H7 (cell line): ENCODE data around the gene MAOA. TPM values are rescaled to one million over a fixed set of nuclear protein-coding genes. Genes with fewer than 3 reads are reported as not detected.
"Not testable (repeated sequence)": the region's sequence is repeated elsewhere in the genome, so short reads cannot be mapped to it uniquely, and the experiment has no call there.

ENCODE experiments used
- DNase-seq: peaks from one replicate; pipeline ENCODE4 v3.0.0; 2012
- H3K27me3 ChIP-seq: 2 replicates; pipeline ENCODE4 v1.6.0; 2011; ENCODE audit warnings: mild to moderate bottlenecking, low read length; ENCODE audit not compliant: control insufficient read depth, insufficient read depth
- H3K36me3 ChIP-seq: replicated peaks from 2 replicates; pipeline ENCODE4 v1.5.1; 2011; ENCODE audit warnings: low read length; ENCODE audit not compliant: control insufficient read depth, insufficient read depth
- H3K4me3 ChIP-seq: 2 replicates; pipeline ENCODE4 v1.5.1; 2011; ENCODE audit warnings: low read depth, mild to moderate bottlenecking, control low read depth, low read length, moderate library complexity; ENCODE audit not compliant: insufficient read depth
- total RNA-seq: library from RNA; depleted of rRNA; stranded (reverse); fragments of >200 nt; shearing (Covaris generic); gene quantifications from 2 replicates; pipeline ENCODE4 v1.2.3, GENCODE V29; 2014

MAOA gene
- total RNA-seq, 1 experiment from 2014 or later, result 20.1 TPM

DNA sequence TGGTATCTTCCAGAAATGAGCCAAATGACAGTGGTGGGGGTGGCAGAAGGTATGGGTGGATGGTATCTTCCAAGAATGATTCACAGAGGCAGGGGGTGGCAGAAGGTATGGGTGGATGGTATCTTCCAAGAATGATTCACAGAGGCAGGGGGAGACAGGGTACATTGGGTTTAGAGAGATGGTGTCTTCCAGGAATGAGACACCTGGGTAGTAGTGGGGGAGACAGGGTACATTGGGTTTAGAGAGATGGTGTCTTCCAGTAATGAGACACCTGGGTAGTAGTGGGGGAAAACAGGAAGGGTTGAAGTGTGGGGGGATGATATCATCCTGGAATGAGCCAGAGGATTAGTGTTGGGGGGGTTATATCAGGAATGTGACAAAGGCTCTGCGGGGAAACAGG, 62.0 kb downstream of the MAOA start:
- Histone ChIP-seq H3K4me3 (no peak overlapping the region), H3K36me3 (no peaks in the 10 kb centered on the region), H3K27me3 (no peaks in the 10 kb centered on the region)
- no peak for DNase-seq

DNA sequence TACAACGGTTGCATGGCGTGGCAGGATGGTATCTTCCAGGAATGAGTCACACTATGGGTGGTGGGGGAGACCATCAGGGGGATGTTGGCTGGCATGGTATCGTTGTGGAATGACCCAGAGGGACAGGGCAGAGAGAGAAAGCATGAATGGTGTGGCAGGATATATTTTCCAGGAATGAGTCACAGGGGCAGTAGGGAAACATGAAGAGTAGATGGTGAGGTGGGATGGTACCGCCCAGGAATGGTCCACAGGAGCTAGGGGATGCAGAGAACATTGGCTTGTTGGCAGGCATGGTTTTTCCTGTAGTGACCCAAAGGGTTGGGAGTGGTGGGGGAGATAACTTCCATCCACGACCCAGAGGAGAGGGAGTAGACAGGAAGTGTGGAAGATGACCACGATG, 62.4 kb downstream of the MAOA start:
- Histone ChIP-seq H3K4me3 (no peak overlapping the region), H3K27me3 (no peaks in the 10 kb centered on the region), H3K36me3 (no peaks in the 10 kb centered on the region)
- no peak for DNase-seq

DNA sequence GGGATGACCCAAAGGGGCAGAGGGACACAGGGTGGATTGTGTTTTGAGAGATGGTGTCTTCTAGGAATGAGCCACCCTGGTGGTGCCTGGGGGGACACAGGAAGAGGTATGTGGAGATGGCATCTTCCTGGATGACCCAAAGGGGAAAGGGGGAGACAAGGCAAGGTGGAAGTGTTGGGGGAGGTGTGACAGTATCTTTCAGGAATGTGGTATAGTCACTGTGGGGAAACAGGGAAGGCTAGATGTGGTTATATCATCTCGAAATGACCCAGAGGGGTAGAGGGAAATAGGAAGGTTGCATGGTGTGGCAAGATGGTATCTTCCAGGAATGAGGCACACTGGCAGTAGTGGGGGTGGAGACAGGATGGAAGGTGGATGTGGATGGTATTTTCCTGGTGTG, 62.9 kb downstream of the MAOA start:
- Histone ChIP-seq H3K4me3 (no peak overlapping the region), H3K27me3 (no peaks in the 10 kb centered on the region)

DNA sequence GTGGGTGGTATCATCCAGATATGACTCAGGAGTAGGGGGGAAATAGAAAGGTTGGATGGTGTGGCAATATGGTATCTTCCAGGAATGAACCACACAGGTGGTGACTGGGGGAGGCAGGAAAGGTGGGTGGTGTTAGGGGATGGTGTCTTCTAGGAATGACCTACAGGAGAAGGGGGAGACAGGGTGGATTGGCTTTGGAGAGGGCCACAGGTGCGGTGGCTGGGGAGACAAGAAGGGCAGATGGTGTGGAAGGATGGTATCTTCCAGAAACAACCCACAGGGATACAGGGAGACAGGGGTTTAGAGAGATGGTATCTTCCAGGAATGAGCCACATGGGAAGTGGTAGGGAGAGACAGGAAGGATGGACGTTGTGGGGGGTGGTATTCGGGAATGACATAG, 64.0 kb downstream of the MAOA start:
- Histone ChIP-seq H3K27me3 (no peaks in the 10 kb centered on the region), H3K4me3 (no peak overlapping the region), H3K36me3 (no peaks in the 10 kb centered on the region)
- DNase-seq, result no peak

More for the DNA sequence above, 62.9 kb downstream of the MAOA start:
- H3K36me3 ChIP-seq, result no peaks in the 10 kb centered on the region
- no peak for DNase-seq

DNA sequence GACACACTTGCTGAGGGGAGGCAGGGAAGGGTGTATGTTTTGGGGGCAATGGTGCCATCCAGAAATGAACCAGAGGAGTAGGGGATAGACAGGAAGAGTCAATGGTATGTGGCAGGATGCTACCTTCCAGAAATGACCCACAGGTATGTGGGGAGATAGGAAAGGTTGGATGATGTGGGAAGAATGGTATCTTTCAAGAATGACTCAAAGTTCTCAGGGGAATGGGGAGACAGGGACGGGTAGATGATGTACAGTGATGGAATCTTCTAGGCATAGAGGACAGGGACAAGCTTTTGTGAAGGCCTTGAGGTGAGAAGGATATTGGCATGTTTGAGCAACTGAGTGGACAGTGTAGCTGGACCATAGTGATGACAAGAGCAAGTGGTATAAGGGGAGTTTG, 64.9 kb downstream of the MAOA start:
- Histone ChIP-seq H3K36me3 (no peaks in the 10 kb centered on the region), H3K27me3 (no peaks in the 10 kb centered on the region), H3K4me3 (no peak overlapping the region)
- no peak for DNase-seq

DNA sequence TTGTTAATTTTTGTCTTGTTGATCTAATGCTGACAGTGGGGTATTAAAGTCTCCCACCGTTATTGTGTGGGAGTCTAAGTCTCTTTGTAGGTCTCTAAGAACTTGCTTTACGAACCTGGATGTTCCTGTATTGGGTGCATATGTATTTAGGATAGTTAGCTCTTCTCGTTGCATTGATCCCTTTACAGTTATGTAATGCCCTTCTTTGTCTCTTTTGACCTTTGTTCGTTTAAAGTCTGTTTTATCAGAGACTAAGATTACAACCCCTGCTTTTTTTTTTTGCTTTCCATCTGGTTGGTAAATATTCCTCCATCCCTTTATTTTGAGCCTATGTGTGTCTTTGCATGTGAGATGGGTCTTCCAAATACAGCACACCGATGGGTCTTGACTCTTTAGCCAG, 69.1 kb downstream of the MAOA start:
- not testable (repeated sequence) for H3K36me3 ChIP-seq, DNase-seq, H3K4me3 ChIP-seq, H3K27me3 ChIP-seq

DNA sequence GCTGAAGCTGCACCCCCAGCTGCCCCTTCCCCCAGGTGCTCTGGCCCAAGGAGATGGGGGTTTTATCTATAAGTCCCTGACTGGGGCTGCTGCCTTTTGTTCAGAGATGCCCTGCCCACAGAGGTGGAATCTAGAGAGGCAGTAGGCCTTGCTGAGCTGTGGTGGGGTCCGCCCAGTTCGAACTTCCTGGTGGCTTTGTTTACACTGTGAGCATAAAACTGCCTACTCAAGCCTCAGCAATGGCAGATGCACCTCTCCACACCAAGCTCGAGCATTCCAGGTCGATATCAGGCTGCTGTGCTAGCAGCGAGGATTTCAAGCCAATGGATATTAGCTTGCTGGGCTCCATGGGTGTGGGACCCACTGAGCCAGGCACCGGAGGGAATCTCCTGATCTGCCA, 71.2 kb downstream of the MAOA start:
- DNase-seq, H3K36me3 ChIP-seq, H3K4me3 ChIP-seq, H3K27me3 ChIP-seq: not testable (repeated sequence)

DNA sequence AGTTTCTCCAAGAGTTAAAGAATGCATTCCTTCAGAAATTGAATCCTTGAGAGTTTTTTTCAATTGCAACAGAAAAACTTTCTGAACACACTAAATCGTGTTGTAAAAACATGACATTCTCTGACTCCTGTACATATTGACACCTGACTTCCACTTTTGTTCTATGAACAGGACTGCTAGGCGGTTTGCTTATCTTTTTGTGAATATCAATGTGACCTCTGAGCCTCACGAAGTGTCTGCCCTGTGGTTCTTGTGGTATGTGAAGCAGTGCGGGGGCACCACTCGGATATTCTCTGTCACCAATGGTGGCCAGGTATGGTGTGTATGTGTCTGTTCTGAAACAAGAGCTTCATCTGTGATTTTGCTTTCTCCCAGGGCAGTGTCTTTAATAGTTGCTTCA, 71.9 kb downstream of the MAOA start:
- no peak for DNase-seq
- no peak overlapping the region for H3K4me3 ChIP-seq
- no peaks in the 10 kb centered on the region for H3K36me3 ChIP-seq
- no peaks in the 10 kb centered on the region for H3K27me3 ChIP-seq

DNA sequence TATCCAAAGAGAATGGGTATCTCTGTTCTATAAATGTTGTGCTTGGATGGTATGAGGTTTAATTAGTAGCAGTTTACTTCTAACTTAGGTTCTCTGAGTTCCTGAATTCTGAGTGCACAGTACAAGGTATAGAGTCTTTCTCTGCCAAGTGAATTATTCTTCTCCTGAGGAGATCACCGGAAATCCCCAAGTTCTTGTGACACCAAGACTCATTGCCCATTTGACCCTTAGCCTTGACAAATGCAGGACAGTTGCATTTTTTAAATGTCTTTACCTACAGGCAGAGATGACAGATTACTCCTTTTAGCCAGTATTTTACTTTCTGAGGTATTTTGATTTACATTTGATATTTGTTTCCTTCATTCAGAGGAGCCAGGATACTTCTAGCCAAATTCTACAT, 72.9 kb downstream of the MAOA start:
- H3K36me3 ChIP-seq, result no peaks in the 10 kb centered on the region
- DNase-seq, result no peak
- H3K27me3 ChIP-seq, result no peaks in the 10 kb centered on the region
- H3K4me3 ChIP-seq, result no peak overlapping the region

DNA sequence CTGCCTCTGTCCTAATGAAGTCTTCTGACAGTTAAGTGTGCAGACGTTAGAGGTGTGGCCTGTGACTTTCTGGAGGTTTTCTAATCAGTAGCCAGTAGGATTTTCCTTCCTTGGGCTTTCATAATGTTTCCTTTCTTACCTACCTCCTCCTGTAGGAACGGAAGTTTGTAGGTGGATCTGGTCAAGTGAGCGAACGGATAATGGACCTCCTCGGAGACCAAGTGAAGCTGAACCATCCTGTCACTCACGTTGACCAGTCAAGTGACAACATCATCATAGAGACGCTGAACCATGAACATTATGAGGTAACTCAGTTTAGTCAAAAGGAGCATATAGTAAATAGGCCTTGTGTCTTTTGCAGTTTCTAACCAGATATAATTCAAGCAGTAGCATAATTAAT, 75.0 kb downstream of the MAOA start:
- Histone ChIP-seq H3K27me3 (no peaks in the 10 kb centered on the region), H3K4me3 (no peak overlapping the region), H3K36me3 (no peaks in the 10 kb centered on the region)
- DNase-seq, result no peak

DNA sequence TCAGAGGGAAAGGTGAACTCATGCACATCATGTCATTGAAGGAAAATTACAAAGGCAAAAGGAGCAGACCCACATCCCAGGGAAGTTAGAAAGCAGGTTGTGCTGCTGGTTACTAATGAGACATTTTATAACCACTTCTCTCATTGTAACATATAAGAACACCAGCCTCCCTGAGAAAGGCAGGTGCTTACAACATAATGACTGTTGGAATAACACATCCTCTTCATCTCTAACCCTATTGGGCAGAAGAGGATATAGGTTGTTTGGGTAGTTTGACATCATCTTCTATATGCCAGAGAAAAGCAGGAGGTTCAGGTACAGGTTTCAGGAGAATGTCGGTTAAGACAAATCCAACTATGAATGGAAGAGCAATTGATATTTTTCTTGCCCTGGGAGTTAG, 77.6 kb downstream of the MAOA start:
- H3K4me3 ChIP-seq, result no peak overlapping the region
- H3K36me3 ChIP-seq, result no peaks in the 10 kb centered on the region
- no peak for DNase-seq
- H3K27me3 ChIP-seq, result no peaks in the 10 kb centered on the region

DNA sequence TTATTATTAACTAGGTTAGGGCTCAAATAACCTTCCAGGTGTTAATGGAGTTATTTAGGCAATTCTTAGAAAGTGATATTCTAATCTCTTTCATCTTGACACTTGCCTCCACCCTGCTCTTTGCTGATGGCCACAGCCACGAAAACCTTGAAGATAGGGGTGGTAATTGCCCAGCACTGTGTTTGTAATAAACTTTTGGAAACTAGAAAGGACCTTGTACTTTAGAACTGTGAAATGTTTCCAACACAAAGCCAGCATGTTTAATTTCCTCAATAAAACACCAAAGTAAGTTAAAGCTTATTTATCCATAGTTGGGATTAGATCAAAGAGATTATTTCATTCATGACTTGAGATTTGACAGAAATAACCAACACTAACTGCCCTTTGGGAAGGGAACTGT, 78.3 kb downstream of the MAOA start:
- Histone ChIP-seq H3K4me3 (no peak overlapping the region), H3K27me3 (no peaks in the 10 kb centered on the region), H3K36me3 (no peaks in the 10 kb centered on the region)
- DNase-seq, result no peak

DNA sequence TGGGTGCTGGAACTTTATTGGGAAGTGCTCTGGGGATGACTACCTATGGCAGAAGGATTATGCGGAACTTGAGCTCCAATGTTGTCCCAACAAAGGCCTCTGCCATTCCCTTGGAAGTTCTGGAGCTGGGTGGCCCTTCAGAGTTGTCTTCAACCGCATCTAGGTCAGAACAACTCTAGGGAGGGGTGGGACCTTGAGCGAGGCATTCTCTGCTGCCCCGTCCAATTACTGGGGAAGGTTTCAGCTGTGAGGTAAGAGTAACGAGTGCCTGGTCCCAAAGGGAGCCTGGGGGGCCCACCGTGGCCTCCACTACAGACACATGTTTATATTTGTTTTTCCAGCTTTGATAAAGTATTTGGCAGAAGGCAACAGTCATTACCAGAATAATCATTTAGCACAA, 79.4 kb downstream of the MAOA start:
- no peaks in the 10 kb centered on the region for H3K36me3 ChIP-seq
- no peak overlapping the region for H3K4me3 ChIP-seq
- no peaks in the 10 kb centered on the region for H3K27me3 ChIP-seq
- no peak for DNase-seq

DNA sequence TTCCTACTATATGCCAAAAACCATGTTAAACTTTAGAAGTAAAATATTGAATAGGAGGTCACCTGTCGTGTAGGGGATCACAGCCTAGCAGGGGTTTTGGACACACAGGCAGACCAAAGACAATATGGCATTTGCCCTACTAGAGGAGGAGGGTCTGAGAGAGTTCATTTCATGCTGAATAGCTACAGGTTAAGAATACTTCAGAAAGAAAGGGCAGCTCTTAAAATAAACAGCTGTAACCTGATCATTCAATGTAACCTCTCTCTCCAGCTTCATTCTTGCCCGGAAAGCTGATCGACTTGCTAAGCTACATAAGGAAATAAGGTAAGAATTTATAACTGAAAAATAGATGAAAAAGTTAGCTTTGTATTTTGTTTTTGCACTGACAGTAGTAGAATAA, 79.9 kb downstream of the MAOA start:
- no peaks in the 10 kb centered on the region for H3K27me3 ChIP-seq
- peak; percentile 3 for DNase-seq
- no peak overlapping the region for H3K4me3 ChIP-seq
- no peaks in the 10 kb centered on the region for H3K36me3 ChIP-seq

DNA sequence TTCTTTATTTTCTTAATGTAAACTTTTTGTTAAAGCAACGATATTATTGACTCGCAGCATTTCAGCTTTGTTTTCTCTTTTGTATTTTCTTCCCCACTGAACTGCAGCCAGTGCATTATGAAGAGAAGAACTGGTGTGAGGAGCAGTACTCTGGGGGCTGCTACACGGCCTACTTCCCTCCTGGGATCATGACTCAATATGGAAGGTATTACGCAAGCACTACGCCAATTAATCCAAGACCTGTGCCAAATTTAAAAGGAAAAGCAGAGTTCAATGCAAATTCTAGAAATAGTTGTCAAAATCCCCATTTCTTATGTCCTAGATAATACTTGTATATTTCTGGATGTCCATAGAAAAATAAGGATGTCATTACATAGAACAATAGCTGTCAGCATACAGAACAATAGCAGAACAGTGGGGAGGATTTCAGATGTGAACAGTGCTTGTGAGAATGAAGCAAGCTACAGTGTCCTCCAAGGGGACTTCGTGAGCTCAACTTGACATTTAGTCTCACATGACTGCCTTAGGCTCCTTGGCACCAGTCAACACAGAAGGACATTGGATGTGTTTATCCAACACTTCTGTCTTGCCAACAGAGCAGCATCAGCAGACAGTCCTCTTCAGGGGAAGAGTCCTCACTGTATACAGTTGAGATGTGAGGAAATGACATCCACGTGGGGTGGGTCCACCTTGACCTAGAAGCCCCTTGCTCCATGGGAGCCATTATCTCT, 85.9 kb downstream of the MAOA start:
- no peaks in the 10 kb centered on the region for H3K36me3 ChIP-seq
- H3K27me3 ChIP-seq, result no peaks in the 10 kb centered on the region
- no peak overlapping the region for H3K4me3 ChIP-seq
- DNase-seq, result no peak
